WTC11 (cell line): ENCODE measurements around the gene MARK3. TPM values are rescaled to one million over a fixed set of nuclear protein-coding genes. Genes with fewer than 3 reads are reported as not detected.

ENCODE experiments used
- ATAC-seq: fragments of 200-7000 bp; cut with Tn5 transposase; 2 replicates; pipeline ENCODE4 v1.10.0; 2021; ENCODE audit warnings: mild to moderate bottlenecking, moderate library complexity
- CTCF ChIA-PET: fragments of 300-600 bp; sonication (Branson Sonifier 250); formaldehyde crosslinking; loops from one replicate; lab custom pipeline; 2021; ENCODE audit warnings: antibody characterized with exemption; lab: Charles Lee
- POLR2A ChIA-PET: fragments of 350-600 bp; sonication (Branson Sonifier 250); formaldehyde crosslinking; loops from one replicate; lab custom pipeline; 2021; ENCODE audit warnings: antibody characterized with exemption; lab: Charles Lee
- DNase-seq: peaks from one replicate; pipeline ENCODE4 v3.0.0; 2021; ENCODE audit warnings: low spot score
- H3K27ac Mint-ChIP-seq: 2 replicates; pipeline ENCODE4 v1.8.0; 2021; ENCODE audit warnings: mixed read lengths
- H3K27me3 Mint-ChIP-seq: 2 replicates; pipeline ENCODE4 v1.8.0; 2021; ENCODE audit warnings: low read depth, mild to moderate bottlenecking, moderate library complexity, mixed read lengths
- H3K36me3 Mint-ChIP-seq: 2 replicates; pipeline ENCODE4 v1.8.0; 2021; ENCODE audit warnings: mixed read lengths
- H3K4me1 Mint-ChIP-seq: 2 replicates; pipeline ENCODE4 v1.8.0; 2022; ENCODE audit warnings: mixed read lengths
- H3K4me3 Mint-ChIP-seq: 2 replicates; pipeline ENCODE4 v1.8.0; 2021; ENCODE audit warnings: mild to moderate bottlenecking, moderate library complexity, mixed read lengths
- H3K9me3 Mint-ChIP-seq: 2 replicates; pipeline ENCODE4 v1.8.0; 2021; ENCODE audit warnings: mixed read lengths
- CREB1 ChIP-seq: sonication (generic); formaldehyde crosslinking; IDR thresholded peaks from 2 replicates; pipeline ENCODE4 v1.8.0; 2023; ENCODE audit warnings: mild to moderate bottlenecking, missing genetic modification reagents
- E2F1 ChIP-seq: sonication (generic); formaldehyde crosslinking; IDR thresholded peaks from 2 replicates; pipeline ENCODE4 v1.8.0; 2022; ENCODE audit warnings: mild to moderate bottlenecking, missing genetic modification reagents
- FOXJ3 ChIP-seq: sonication (generic); formaldehyde crosslinking; IDR thresholded peaks from 2 replicates; pipeline ENCODE4 v1.9.0; 2021; ENCODE audit warnings: missing genetic modification reagents, mild to moderate bottlenecking, borderline replicate concordance
- GTF2I ChIP-seq: fragments of 250-450 bp; sonication (Bioruptor Pico); conservative IDR thresholded peaks from 2 replicates; pipeline ENCODE4 v1.4.0; 2021; ENCODE audit warnings: mild to moderate bottlenecking
- HMGXB4 ChIP-seq: sonication (generic); formaldehyde crosslinking; IDR thresholded peaks from 2 replicates; pipeline ENCODE4 v1.8.1; 2023; ENCODE audit warnings: mild to moderate bottlenecking, moderate library complexity, missing genetic modification reagents
- IRF1 ChIP-seq: sonication (generic); formaldehyde crosslinking; IDR thresholded peaks from 2 replicates; pipeline ENCODE4 v1.8.0; 2023; ENCODE audit warnings: missing genetic modification reagents
- IRF2 ChIP-seq: sonication (generic); formaldehyde crosslinking; IDR thresholded peaks from 2 replicates; pipeline ENCODE4 v1.8.0; 2022; ENCODE audit warnings: low read depth, missing genetic modification reagents, borderline replicate concordance
- PREB ChIP-seq: sonication (generic); formaldehyde crosslinking; IDR thresholded peaks from 2 replicates; pipeline ENCODE4 v1.8.1; 2022; ENCODE audit warnings: mild to moderate bottlenecking, missing genetic modification reagents, moderate library complexity, borderline replicate concordance
- PRRX2 ChIP-seq: fragments of 250-450 bp; sonication (Bioruptor Pico); IDR thresholded peaks from 2 replicates; pipeline ENCODE4 v1.8.0; 2021; ENCODE audit warnings: mild to moderate bottlenecking
- TCF7 ChIP-seq: sonication (generic); formaldehyde crosslinking; IDR thresholded peaks from 2 replicates; pipeline ENCODE4 v1.8.0; 2022; ENCODE audit warnings: mild to moderate bottlenecking, low read depth, missing genetic modification reagents, moderate library complexity
- TEAD1 ChIP-seq: sonication (generic); formaldehyde crosslinking; IDR thresholded peaks from 2 replicates; pipeline ENCODE4 v1.8.0; 2022; ENCODE audit warnings: mild to moderate bottlenecking, missing genetic modification reagents
- ZMAT4 ChIP-seq: fragments of 250-450 bp; sonication (Bioruptor Pico); IDR thresholded peaks from 2 replicates; pipeline ENCODE4 v1.9.0; 2021; ENCODE audit warnings: mild to moderate bottlenecking
- ZNF121 ChIP-seq: sonication (generic); formaldehyde crosslinking; IDR thresholded peaks from 2 replicates; pipeline ENCODE4 v1.8.0; 2023; ENCODE audit warnings: missing genetic modification reagents
- ZNF232 ChIP-seq: sonication (generic); formaldehyde crosslinking; IDR thresholded peaks from 2 replicates; pipeline ENCODE4 v1.8.0; 2022; ENCODE audit warnings: mild to moderate bottlenecking, missing genetic modification reagents
- ZNF263 ChIP-seq: sonication (generic); formaldehyde crosslinking; IDR thresholded peaks from 2 replicates; pipeline ENCODE4 v1.8.1; 2022; ENCODE audit warnings: low read depth, mild to moderate bottlenecking, moderate library complexity, missing genetic modification reagents
- ZNF423 ChIP-seq: fragments of 250-450 bp; sonication (Bioruptor Pico); IDR thresholded peaks from 2 replicates; pipeline ENCODE4 v2.1.2; 2022; ENCODE audit warnings: mild to moderate bottlenecking, moderate library complexity
- ZNF512 ChIP-seq: sonication (generic); formaldehyde crosslinking; IDR thresholded peaks from 2 replicates; pipeline ENCODE4 v1.8.1; 2022; ENCODE audit warnings: missing genetic modification reagents, borderline replicate concordance
- total RNA-seq: library from RNA; stranded (reverse); gene quantifications from 3 replicates; pipeline ENCODE4 v1.2.3, GENCODE V29; 2021
- TF ChIP-seq, protein P1 (sequence below): sonication (generic); formaldehyde crosslinking; IDR thresholded peaks from 2 replicates; pipeline ENCODE4 v1.8.1; 2023; ENCODE audit warnings: mild to moderate bottlenecking, missing genetic modification reagents
- TF ChIP-seq, protein P2 (sequence below): sonication (generic); formaldehyde crosslinking; IDR thresholded peaks from 2 replicates; pipeline ENCODE4 v1.8.0; 2022; ENCODE audit warnings: mild to moderate bottlenecking, missing genetic modification reagents
- TF ChIP-seq, protein P3 (sequence below): fragments of 250-450 bp; sonication (Bioruptor Pico); IDR thresholded peaks from 2 replicates; pipeline ENCODE4 v1.8.0; 2021; ENCODE audit warnings: mild to moderate bottlenecking
- TF ChIP-seq, protein P4 (sequence below): sonication (generic); formaldehyde crosslinking; IDR thresholded peaks from 2 replicates; pipeline ENCODE4 v1.8.1; 2022; ENCODE audit warnings: mild to moderate bottlenecking, moderate library complexity, missing genetic modification reagents
- TF ChIP-seq, protein P5 (sequence below): sonication (generic); formaldehyde crosslinking; IDR thresholded peaks from 2 replicates; pipeline ENCODE4 v1.8.1; 2023; ENCODE audit warnings: mild to moderate bottlenecking, missing genetic modification reagents

Gene MARK3
- total RNA-seq, 1 experiment from 2014 or later: 93.7 TPM

GRCh38 chr14:103472939-103473338, 87.7 kb downstream of the MARK3 start (continued):
- TF ChIP-seq ZMAT4 (no peak), ZNF263 (no peak), E2F1 (CRISPR knock-in tag) (no peak), TCF7 (CRISPR knock-in tag) (no peak), TEAD1 (CRISPR knock-in tag) (no peak), GTF2I (CRISPR knock-in tag) (no peak), CREB1 (CRISPR knock-in tag) (no peak)
- TF ChIP-seq, protein P1, sequence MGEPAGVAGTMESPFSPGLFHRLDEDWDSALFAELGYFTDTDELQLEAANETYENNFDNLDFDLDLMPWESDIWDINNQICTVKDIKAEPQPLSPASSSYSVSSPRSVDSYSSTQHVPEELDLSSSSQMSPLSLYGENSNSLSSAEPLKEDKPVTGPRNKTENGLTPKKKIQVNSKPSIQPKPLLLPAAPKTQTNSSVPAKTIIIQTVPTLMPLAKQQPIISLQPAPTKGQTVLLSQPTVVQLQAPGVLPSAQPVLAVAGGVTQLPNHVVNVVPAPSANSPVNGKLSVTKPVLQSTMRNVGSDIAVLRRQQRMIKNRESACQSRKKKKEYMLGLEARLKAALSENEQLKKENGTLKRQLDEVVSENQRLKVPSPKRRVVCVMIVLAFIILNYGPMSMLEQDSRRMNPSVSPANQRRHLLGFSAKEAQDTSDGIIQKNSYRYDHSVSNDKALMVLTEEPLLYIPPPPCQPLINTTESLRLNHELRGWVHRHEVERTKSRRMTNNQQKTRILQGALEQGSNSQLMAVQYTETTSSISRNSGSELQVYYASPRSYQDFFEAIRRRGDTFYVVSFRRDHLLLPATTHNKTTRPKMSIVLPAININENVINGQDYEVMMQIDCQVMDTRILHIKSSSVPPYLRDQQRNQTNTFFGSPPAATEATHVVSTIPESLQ: no peak
- TF ChIP-seq, protein P2, sequence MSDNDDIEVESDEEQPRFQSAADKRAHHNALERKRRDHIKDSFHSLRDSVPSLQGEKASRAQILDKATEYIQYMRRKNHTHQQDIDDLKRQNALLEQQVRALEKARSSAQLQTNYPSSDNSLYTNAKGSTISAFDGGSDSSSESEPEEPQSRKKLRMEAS: no peak

GRCh38 chr14:103474893-103475292, 89.7 kb downstream of the MARK3 start:
- ATAC-seq (no peak), DNase-seq (no peak)
- ChIA-PET CTCF (no interaction called here), POLR2A (no interaction called here)
- peaks cover 51% of the 10 kb centered on the region for H3K36me3 Mint-ChIP-seq
- H3K27ac Mint-ChIP-seq: no peak overlapping the region
- no peak overlapping the region for H3K4me3 Mint-ChIP-seq
- H3K27me3 Mint-ChIP-seq: no peaks in the 10 kb centered on the region
- H3K9me3 Mint-ChIP-seq: no peaks in the 10 kb centered on the region
- no peaks in the 10 kb centered on the region for H3K4me1 Mint-ChIP-seq
- TF ChIP-seq TCF7 (CRISPR knock-in tag) (no peak), IRF1 (CRISPR knock-in tag) (no peak), ZNF423 (CRISPR knock-in tag) (no peak), FOXJ3 (CRISPR knock-in tag) (no peak), PRRX2 (CRISPR knock-in tag) (no peak), HMGXB4 (CRISPR knock-in tag) (no peak), ZNF232 (CRISPR knock-in tag) (no peak), IRF2 (CRISPR knock-in tag) (no peak), ZNF512 (CRISPR knock-in tag) (no peak), PREB (no peak), ZNF121 (CRISPR knock-in tag) (no peak)
- TF ChIP-seq, protein P3, sequence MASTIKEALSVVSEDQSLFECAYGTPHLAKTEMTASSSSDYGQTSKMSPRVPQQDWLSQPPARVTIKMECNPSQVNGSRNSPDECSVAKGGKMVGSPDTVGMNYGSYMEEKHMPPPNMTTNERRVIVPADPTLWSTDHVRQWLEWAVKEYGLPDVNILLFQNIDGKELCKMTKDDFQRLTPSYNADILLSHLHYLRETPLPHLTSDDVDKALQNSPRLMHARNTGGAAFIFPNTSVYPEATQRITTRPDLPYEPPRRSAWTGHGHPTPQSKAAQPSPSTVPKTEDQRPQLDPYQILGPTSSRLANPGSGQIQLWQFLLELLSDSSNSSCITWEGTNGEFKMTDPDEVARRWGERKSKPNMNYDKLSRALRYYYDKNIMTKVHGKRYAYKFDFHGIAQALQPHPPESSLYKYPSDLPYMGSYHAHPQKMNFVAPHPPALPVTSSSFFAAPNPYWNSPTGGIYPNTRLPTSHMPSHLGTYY (CRISPR knock-in tag): no peak
- TF ChIP-seq, protein P4, sequence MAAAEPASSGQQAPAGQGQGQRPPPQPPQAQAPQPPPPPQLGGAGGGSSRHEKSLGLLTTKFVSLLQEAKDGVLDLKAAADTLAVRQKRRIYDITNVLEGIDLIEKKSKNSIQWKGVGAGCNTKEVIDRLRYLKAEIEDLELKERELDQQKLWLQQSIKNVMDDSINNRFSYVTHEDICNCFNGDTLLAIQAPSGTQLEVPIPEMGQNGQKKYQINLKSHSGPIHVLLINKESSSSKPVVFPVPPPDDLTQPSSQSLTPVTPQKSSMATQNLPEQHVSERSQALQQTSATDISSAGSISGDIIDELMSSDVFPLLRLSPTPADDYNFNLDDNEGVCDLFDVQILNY: no peak
- TF ChIP-seq, protein P5, sequence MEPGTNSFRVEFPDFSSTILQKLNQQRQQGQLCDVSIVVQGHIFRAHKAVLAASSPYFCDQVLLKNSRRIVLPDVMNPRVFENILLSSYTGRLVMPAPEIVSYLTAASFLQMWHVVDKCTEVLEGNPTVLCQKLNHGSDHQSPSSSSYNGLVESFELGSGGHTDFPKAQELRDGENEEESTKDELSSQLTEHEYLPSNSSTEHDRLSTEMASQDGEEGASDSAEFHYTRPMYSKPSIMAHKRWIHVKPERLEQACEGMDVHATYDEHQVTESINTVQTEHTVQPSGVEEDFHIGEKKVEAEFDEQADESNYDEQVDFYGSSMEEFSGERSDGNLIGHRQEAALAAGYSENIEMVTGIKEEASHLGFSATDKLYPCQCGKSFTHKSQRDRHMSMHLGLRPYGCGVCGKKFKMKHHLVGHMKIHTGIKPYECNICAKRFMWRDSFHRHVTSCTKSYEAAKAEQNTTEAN (CRISPR knock-in tag): no peak
